ENCODE measurements around the gene KLHL40.

GRCh38 chr3:42730294-42730693 lies 45.0 kb downstream of the KLHL40 start:
- TF ChIP-seq CTCF (IDR thresholded peaks at IDR 0.05) (no peak), POLR2A (IDR thresholded peaks at IDR 0.05) (no peak)
